Stimulated activated CD4-positive, alpha-beta T cell treated with anti-CD3 and anti-CD28 coated beads, Interleukin-1b, Interleukin-23, amount 100 ng/mL, for 4 hours (primary cell): Measurements from ENCODE around the gene PITX2.
"Not testable (repeated sequence)": the region's sequence is repeated elsewhere in the genome, so short reads cannot be mapped to it uniquely, and the experiment has no call there.

Source experiments
- DNase-seq, 2 donors: peaks; one replicate each; pipeline ENCODE4 v3.0.0-alpha.2; 2020; ENCODE audit warnings: low read depth in 2 of 2

PITX2 gene

DNA sequence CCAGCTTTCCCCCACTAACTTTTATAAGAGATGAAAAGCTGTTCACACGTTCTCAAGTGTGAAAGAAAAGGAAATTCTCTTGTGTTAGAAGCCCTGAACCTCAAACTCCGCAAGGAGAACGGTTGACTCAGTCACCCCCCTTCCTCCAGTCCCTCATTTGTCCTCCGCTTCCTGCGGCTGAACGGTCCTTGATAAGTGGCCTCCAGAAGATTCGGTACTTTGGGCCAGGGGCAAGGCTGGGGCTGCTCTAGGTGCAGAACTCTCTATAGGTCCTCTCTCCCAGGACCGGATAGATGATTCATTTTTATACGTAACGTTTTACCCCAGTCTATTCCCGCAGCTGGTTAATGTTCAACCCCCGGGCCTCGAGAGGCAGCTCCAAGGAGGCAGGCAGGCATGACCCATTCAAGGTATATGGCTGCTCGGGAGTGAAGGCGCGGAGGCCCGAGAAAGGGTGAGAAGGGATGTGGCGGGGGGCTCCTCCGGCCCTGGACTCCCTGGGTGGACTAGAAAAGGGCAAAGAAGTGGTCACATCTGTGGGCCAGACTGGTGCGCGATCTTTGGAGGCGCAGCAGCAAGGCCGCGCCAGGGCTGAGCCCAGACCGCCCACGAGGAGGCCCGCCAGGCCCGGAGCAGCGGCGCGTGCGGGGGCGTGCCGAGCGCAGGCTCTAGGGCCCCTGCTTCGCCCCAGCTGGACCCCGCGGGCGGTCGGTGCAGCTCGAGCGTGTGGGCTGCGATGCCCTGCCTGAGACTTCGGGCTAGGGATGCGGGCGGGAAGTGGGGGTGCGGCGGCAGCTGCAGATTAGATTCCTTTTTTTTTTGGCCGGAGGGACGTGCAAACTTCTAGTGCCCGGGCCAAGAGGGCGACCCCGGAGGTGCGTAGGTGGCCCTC is 11.7 kb downstream of the PITX2 start:
- no peak for DNase-seq

DNA sequence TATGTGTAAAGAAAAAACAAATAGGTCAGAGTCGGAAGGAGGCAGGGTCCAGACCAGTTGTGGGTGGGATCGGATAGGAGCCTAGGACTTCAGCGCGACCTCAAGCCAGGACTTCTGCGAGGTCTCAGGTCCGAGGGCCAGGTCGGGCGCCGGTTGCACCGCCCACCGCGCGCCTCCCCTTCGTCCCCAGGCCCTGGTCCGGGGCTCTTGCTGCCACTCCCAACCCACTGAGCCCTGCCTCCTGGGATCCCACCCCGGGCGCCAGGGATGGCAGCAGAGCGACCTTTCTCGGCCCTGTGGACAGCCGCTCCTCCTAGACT is 12.3 kb downstream of the PITX2 start:
- no peak for DNase-seq

DNA sequence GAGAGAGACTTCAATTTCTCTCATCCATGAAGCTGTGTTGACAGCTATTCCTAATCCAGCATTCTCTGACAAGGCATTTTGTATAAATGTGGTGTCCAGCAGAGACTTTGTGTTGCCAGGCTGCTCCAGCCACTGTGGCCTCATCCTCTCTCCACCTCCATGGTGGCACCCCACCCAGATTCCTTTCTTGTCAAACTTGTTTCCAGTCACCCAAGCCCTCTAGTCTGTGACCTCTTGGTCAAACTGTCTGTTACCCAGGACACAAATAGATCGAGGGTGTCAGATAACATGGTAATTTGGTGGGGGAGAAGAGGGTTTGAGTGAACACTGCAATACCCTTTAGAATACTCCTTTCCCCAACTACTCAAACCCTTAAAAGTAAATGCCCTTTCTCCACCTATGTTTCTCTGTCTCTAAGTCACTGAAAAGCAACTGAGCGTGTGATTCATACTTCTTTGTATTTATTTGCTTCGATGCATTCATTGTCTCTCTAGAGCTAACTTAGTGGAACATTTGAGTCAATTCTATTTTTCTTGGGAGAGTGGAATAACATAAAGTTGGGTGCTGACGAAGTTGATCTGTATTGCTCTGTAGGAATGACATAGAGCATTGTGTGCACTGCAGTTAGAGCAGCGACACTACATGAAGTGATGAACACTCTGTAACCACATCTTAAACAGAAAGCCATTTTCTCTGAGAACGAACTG is 13.7 kb downstream of the PITX2 start:
- no peak for DNase-seq

DNA sequence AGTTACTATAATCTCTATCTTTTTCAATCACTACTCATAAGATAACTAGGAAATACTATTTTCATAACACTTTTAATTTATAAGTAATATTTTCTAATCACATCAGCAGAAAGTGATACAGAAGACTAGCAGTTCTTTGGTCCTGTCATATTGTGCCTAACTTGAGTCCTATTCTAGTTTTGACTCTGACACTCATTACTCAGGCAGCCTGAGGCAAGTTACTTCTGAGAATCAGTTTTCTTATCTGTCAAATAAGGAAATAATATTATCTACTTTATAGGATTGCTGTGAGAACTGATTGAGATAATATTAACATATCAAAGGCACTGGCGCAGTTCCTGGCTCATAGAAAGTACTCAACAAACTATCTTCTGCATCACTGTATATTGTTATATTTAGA is 17.8 kb downstream of the PITX2 start:
- no peak for DNase-seq

DNA sequence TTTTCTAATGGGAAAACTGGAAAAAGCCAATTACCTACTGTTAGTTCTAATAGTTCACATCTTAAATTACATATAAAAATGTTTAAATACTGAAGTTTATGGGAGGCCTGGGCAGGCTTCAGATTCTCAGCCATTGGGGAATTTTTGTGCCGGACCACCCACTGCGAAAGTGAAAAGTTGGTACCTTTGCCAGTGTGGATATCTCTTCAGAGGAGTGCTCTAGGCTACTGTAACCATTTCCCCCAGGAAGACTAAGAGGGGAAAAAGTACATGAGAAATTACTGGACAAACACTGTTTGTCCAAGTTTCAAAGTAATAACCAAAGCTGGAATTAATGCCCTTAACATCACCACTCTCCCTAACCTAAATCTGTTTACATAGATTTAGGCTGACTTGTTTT is 20.8 kb downstream of the PITX2 start:
- no peak for DNase-seq

DNA sequence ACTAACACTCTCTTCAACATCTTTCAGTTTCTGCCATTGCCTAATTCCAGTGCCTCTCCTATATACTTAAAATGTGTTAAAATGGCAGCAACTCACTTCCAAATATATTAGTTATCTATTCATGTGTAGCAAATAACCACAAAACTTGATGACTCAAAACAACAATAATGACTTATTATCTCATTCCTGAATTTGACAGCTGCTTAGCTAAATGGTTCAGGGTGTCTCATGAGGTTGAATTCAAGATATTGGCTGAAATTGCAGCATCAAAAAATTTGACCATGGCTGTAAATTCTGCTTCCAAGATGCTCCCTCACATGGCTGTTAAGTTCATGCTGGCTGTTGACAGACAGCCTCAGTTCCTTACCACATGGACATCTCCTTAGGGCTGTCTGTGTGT is 25.3 kb downstream of the PITX2 start:
- no peak for DNase-seq

DNA sequence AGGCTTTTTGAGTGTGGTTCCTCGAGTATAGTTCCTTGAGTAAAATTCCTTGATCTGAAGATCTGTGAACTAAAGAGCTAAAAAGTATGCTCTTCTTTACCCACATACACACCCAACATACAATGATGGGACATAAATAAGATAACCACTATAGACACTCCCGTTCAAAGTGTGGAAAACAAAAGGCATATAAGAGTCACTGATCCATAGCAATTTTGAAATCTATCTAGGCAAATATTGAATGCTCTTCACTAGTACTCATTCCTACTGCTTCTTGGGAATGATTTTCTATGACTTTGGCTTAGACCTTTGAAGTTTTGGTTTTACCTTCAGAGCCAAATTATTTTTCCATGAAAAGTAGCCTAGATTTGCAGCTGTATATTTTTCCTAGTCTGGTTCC is 26.4 kb downstream of the PITX2 start:
- no peak for DNase-seq

DNA sequence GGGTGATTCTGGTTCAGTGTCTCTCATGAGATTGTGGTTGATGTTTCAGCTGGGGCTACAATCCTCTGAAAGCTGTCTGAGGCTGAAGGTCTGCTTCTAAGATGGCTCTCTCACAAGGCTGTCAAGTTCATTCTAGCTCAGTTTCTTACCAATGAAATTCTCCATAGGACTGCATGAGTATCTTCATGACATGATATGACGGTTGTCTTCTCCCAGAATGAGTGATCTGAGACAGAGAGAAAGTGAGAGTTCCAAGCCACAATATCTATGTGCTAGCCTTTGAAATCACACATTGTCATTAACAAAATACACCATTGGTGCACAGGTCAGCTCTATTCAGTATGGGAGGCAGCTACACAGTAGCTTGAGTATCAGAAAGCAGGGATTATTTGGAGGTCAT is 27.3 kb downstream of the PITX2 start:
- no peak for DNase-seq

DNA sequence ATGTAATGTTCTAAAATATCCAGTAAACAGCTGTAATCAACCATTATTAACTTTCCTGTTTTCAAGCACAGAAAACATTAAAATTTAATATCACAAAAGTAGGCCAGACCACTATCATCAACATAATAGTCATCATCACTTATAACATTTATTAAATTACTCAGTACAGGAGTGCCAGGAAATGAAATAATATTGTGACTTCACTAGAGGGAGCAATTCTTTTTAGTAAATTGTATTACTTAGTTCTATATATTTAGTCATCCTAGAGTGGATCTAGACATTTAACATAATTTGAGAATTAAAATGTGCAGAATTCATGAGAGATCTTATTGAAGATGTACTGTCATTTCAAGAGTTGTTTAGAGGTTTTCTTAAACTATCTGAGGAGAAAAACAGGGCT is 33.6 kb downstream of the PITX2 start:
- DNase-seq, result no peak

DNA sequence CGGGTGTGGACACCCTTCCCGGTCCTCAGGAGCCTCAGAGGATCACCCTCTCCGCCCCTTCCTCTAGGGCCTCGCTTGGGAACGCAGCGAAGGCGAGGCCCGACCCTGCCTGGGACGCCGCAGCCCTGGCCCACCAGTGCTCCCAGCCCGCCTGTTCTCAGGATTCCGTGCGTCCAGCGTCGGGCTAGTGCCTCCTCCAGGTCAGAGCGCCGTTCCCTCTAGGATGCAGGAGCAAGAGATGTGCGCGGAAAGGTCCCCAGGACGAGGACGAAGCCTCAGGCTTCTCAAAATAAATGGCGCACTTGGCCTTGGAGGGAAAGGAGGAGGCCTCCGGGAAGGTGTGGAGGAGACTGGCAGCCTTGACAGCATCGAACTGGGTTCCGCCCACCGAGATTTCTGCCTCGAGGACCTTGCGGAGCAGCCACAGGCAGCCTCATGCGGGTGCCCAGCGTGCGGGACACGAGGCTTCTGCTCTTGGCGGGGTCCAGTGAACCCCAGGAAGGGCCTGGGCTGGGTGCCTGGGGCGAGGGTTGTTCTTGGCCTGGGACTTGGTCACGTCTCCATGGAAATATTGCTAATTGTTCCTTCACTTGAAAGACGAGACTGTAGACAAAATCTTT is 35.1 kb downstream of the PITX2 start:
- DNase-seq, result no peak

DNA sequence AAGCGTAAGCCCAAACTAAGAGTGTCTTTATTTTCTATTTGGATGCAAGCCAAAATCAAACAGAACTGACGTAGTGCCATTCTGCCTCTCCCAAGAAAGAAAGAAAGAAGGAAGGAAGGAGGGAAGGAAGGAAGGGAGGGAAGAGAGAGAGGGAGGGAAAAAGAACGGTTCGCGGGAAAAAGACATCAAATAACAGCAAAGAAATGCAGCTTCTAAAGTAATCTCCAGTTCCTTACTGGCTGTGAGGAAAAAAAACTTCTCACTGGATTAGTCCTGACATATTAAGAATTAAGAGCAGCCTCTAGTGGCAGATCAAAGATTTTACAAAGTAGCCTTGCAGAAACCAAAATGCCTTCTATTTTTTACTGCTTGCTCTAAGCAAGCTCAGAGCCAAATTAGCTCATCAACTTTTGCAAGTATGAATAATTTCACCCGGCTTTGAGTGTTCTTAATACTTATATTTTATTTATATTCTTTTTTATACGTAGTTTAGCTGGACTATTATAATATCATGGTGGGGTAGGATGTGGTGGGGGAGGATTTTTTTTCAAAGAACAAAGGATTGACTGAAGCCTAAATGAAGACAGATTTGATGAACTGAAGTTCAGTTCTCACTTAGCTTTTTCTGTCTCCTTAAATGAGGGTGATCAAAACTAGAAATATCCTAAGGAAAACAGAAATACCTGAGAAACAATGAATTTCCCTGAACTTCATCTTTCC is 36.6 kb downstream of the PITX2 start:
- no peak for DNase-seq

DNA sequence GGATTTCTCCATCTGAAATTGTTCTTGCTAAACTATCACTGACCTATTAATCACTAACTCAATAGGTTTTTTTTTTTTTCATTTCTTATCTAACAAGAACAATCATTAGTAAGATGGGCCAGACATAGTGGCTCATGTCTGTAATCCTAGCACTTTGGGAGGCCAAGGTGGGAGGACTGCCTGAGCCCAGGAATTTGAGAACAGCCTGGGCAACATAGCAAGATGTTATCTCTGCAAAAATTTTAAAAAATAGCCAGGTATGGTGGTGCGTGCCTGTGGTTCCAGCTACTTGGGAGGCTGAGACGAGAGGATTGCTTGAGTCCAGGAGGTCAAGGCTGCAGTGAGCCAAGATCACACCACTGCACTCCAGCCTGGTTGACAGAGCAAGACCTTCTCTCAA is 46.2 kb downstream of the PITX2 start:
- not testable (repeated sequence) for DNase-seq
